ENCODE measurements around the gene ECI2. TPM values are rescaled to one million over a fixed set of nuclear protein-coding genes. Genes with fewer than 3 reads are reported as not detected.

ECI2 gene
- polyA plus RNA-seq, 1 of the 3 experiments (the other 2 are of a cell fraction), result 45.1 TPM

DNA sequence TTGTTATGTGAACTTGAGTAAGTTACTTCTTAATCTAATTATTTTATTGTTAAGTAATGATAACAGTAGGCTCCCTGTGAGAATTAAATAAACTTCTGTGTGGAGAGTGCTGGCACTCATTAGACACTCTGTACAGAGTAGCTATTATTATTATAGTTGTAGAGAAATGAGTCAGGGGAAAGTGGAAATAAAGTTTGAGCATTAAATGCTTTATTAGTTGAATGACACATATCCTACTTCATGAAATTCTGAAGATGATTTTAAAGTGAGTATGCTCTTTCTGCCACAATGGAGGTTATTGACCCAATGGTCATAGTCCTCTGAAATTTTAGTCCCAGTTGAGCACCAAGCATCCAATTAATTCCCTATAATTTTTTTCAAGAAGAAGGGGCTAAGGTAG is 5.9 kb downstream of the ECI2 start:
- H3K9me2 ChIP-seq, result no peaks in the 10 kb centered on the region
- no peaks in the 10 kb centered on the region for H3K27me3 ChIP-seq (ENCODE audit: insufficient read depth)
- H3F3A ChIP-seq (replicated peaks; ENCODE audit: insufficient read depth), result peaks cover 27% of the 10 kb centered on the region
- CTCF ChIA-PET, result interaction anchor here (0.6 kb wide), 1 partner anchor 834 kb away, joined by 3 read pairs; no protein-coding TSS in a partner anchor
- H2AFZ ChIP-seq (ENCODE audit: low read depth), result no peak overlapping the region
- no peak for DNase-seq
- POLR2A ChIA-PET, result no interaction called here
- peaks cover 56 to 68% of the 10 kb centered on the region in 2 experiments for H3K36me3 ChIP-seq (replicated peaks in 1 of 2; ENCODE audit: control insufficient read depth in 1 of 2, insufficient read depth in 2 of 2, low read length in 1 of 2)
- no peak overlapping the region for H3K4me3 ChIP-seq (ENCODE audit: low read depth in 2 of 2, low read length in 1 of 2)
- H3K9me3 ChIP-seq, result no peaks in the 10 kb centered on the region
- TF ChIP-seq FOXJ3 (CRISPR knock-in tag; IDR thresholded peaks at IDR 0.05), result no peak
- TF ChIP-seq RXRA (IDR thresholded peaks at IDR 0.05; ENCODE audit: borderline replicate concordance, low read depth), result no peak
- no peak for TF ChIP-seq USF2 (IDR thresholded peaks at IDR 0.05; ENCODE audit: borderline replicate concordance, low read depth, low read length)
- no peak for TF ChIP-seq RAD21 (IDR thresholded peaks at IDR 0.05; ENCODE audit: low read length)
- TF ChIP-seq POLR2AphosphoS5 (IDR thresholded peaks at IDR 0.05; ENCODE audit: low read depth, low read length), result no peak
- TF ChIP-seq PBX3 (IDR thresholded peaks at IDR 0.05), result no peak
- TF ChIP-seq GABPA (IDR thresholded peaks at IDR 0.05; ENCODE audit: low read depth), result no peak
- no peak for TF ChIP-seq ELF1 (IDR thresholded peaks at IDR 0.05)
- no peak for TF ChIP-seq TEAD4 (IDR thresholded peaks at IDR 0.05; ENCODE audit: borderline replicate concordance, insufficient read depth)
- TF ChIP-seq, protein P1, sequence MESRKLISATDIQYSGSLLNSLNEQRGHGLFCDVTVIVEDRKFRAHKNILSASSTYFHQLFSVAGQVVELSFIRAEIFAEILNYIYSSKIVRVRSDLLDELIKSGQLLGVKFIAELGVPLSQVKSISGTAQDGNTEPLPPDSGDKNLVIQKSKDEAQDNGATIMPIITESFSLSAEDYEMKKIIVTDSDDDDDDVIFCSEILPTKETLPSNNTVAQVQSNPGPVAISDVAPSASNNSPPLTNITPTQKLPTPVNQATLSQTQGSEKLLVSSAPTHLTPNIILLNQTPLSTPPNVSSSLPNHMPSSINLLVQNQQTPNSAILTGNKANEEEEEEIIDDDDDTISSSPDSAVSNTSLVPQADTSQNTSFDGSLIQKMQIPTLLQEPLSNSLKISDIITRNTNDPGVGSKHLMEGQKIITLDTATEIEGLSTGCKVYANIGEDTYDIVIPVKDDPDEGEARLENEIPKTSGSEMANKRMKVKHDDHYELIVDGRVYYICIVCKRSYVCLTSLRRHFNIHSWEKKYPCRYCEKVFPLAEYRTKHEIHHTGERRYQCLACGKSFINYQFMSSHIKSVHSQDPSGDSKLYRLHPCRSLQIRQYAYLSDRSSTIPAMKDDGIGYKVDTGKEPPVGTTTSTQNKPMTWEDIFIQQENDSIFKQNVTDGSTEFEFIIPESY (IDR thresholded peaks at IDR 0.05; ENCODE audit: borderline replicate concordance, low read depth), result no peak
- no peak for TF ChIP-seq TAF1 (IDR thresholded peaks at IDR 0.05; ENCODE audit: borderline replicate concordance, low read depth, low read length)
- no peak for TF ChIP-seq YY1 (IDR thresholded peaks at IDR 0.05; ENCODE audit: low read depth)
- no peak overlapping the region for H3K27ac ChIP-seq (ENCODE audit: low read depth in 2 of 2, low read length in 1 of 2)
- peaks cover 49% of the 10 kb centered on the region for H3K79me2 ChIP-seq (ENCODE audit: insufficient read depth)
- H3K9ac ChIP-seq, result no peak overlapping the region
- peaks cover 6 to 36% of the 10 kb centered on the region in 2 experiments; a peak in 3 of 4 replicates for H3K4me1 ChIP-seq (ENCODE audit: control insufficient read depth in 1 of 2, insufficient read depth in 2 of 2, low read depth in 1 of 2, low read length in 1 of 2)
- H4K20me1 ChIP-seq (ENCODE audit: insufficient read depth), result no peaks in the 10 kb centered on the region; the same call in 1 of the 2 replicates
- no peak overlapping the region; the same call in 1 of the 2 replicates for H3K4me2 ChIP-seq

- no peak for DNase-seq
- 88% methylated on average over 6 of the region's 6 CpGs for WGBS (ENCODE audit: low lambda C conversion rate)
- Histone ChIP-seq H3K36me3 (replicated peaks in 1 of 2; ENCODE audit: control insufficient read depth in 1 of 2, insufficient read depth in 2 of 2, low read length in 1 of 2) (peaks cover 58 to 75% of the 10 kb centered on the region in 2 experiments), H4K20me1 (ENCODE audit: insufficient read depth) (no peaks in the 10 kb centered on the region; the same call in 1 of the 2 replicates), H3K4me3 (ENCODE audit: low read depth in 2 of 2, low read length in 1 of 2) (no peak overlapping the region), H2AFZ (ENCODE audit: low read depth) (no peak overlapping the region), H3K4me1 (ENCODE audit: control insufficient read depth in 1 of 2, insufficient read depth in 2 of 2, low read depth in 1 of 2, low read length in 1 of 2) (peaks cover under 1 to 32% of the 10 kb centered on the region in 2 experiments; a peak in 2 of 4 replicates), H3K9me2 (no peaks in the 10 kb centered on the region), H3F3A (replicated peaks; ENCODE audit: insufficient read depth) (peaks cover 27% of the 10 kb centered on the region), H3K27me3 (ENCODE audit: insufficient read depth) (no peaks in the 10 kb centered on the region), H3K27ac (ENCODE audit: low read depth in 2 of 2, low read length in 1 of 2) (no peak overlapping the region), H3K4me2 (no peak overlapping the region), H3K79me2 (ENCODE audit: insufficient read depth) (peaks cover 42% of the 10 kb centered on the region), H3K9ac (no peak overlapping the region), H3K9me3 (no peaks in the 10 kb centered on the region)
- ChIA-PET POLR2A (no interaction called here), CTCF (interaction anchor here (0.7 kb wide), 1 partner anchor 1347 kb away, joined by 3 read pairs; no protein-coding TSS in a partner anchor)
- TF ChIP-seq RFX5 (IDR thresholded peaks at IDR 0.05; ENCODE audit: low read length) (no peak), ELF1 (IDR thresholded peaks at IDR 0.05) (no peak), EZH2phosphoT487 (IDR thresholded peaks at IDR 0.05; ENCODE audit: borderline replicate concordance, low read depth) (no peak), GATA2 (CRISPR knock-in tag; IDR thresholded peaks at IDR 0.05) (no peak), MEF2A (IDR thresholded peaks at IDR 0.05; ENCODE audit: borderline replicate concordance, low read depth) (no peak), RXRA (IDR thresholded peaks at IDR 0.05; ENCODE audit: borderline replicate concordance, low read depth) (no peak), FOSL2 (IDR thresholded peaks at IDR 0.05; ENCODE audit: borderline replicate concordance, low read depth) (no peak)
- TF ChIP-seq, protein P2, sequence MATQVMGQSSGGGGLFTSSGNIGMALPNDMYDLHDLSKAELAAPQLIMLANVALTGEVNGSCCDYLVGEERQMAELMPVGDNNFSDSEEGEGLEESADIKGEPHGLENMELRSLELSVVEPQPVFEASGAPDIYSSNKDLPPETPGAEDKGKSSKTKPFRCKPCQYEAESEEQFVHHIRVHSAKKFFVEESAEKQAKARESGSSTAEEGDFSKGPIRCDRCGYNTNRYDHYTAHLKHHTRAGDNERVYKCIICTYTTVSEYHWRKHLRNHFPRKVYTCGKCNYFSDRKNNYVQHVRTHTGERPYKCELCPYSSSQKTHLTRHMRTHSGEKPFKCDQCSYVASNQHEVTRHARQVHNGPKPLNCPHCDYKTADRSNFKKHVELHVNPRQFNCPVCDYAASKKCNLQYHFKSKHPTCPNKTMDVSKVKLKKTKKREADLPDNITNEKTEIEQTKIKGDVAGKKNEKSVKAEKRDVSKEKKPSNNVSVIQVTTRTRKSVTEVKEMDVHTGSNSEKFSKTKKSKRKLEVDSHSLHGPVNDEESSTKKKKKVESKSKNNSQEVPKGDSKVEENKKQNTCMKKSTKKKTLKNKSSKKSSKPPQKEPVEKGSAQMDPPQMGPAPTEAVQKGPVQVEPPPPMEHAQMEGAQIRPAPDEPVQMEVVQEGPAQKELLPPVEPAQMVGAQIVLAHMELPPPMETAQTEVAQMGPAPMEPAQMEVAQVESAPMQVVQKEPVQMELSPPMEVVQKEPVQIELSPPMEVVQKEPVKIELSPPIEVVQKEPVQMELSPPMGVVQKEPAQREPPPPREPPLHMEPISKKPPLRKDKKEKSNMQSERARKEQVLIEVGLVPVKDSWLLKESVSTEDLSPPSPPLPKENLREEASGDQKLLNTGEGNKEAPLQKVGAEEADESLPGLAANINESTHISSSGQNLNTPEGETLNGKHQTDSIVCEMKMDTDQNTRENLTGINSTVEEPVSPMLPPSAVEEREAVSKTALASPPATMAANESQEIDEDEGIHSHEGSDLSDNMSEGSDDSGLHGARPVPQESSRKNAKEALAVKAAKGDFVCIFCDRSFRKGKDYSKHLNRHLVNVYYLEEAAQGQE (IDR thresholded peaks at IDR 0.05; ENCODE audit: low read depth, low read length), result no peak
- TF ChIP-seq, protein P1 (IDR thresholded peaks at IDR 0.05; ENCODE audit: borderline replicate concordance, low read depth), result no peak
These were observed 6.6 kb downstream of the ECI2 start for GRCh38 chr6:4128748-4129147.
